Ishikawa (cell line): ENCODE results near the gene DLST.

ENCODE experiments used
- CEBPB ChIP-seq: IDR thresholded peaks from 2 replicates; pipeline ENCODE4 v1.6.1; 2012
- CREB1 ChIP-seq: IDR thresholded peaks from 2 replicates; pipeline ENCODE4 v1.6.1; 2012; ENCODE audit warnings: low read depth
- EGR1 ChIP-seq: IDR thresholded peaks from 2 replicates; pipeline ENCODE4 v1.6.1; 2012
- EP300 ChIP-seq: IDR thresholded peaks from 2 replicates; pipeline ENCODE4 v1.6.1; 2012; ENCODE audit warnings: borderline replicate concordance
- FOXM1 ChIP-seq: IDR thresholded peaks from 2 replicates; pipeline ENCODE4 v1.6.1; 2012; ENCODE audit warnings: low read depth, borderline replicate concordance
- MAX ChIP-seq: IDR thresholded peaks from 2 replicates; pipeline ENCODE4 v1.6.1; 2012
- NFIC ChIP-seq: IDR thresholded peaks from 2 replicates; pipeline ENCODE4 v1.6.1; 2012
- RAD21 ChIP-seq: IDR thresholded peaks from 2 replicates; pipeline ENCODE4 v1.6.1; 2012; ENCODE audit warnings: low read depth
- TAF1 ChIP-seq: IDR thresholded peaks from 2 replicates; pipeline ENCODE4 v1.6.1; 2012; ENCODE audit warnings: low read depth, mild to moderate bottlenecking
- TCF12 ChIP-seq: IDR thresholded peaks from 2 replicates; pipeline ENCODE4 v1.6.1; 2012; ENCODE audit warnings: low read depth
- TEAD4 ChIP-seq: IDR thresholded peaks from 2 replicates; pipeline ENCODE4 v1.6.1; 2012
- YY1 ChIP-seq: IDR thresholded peaks from 2 replicates; pipeline ENCODE4 v1.6.1; 2012; ENCODE audit warnings: low read depth
- ZBTB7A ChIP-seq: IDR thresholded peaks from 2 replicates; pipeline ENCODE4 v1.6.1; 2012; ENCODE audit warnings: low read depth
- TF ChIP-seq, protein P1 (sequence below): IDR thresholded peaks from 2 replicates; pipeline ENCODE4 v1.6.1; 2012; ENCODE audit warnings: low read depth, mild to moderate bottlenecking
- TF ChIP-seq, protein P2 (sequence below): IDR thresholded peaks from 2 replicates; pipeline ENCODE4 v1.6.1; 2012

Gene DLST

GRCh38 chr14:74919421-74920165, 37.9 kb downstream of the DLST start:
- TF ChIP-seq FOXM1 = no peak
- TF ChIP-seq ZBTB7A = no peak
- TF ChIP-seq TEAD4 = no peak
- no peak for TF ChIP-seq CEBPB
- no peak for TF ChIP-seq TAF1
- no peak for TF ChIP-seq YY1
- no peak for TF ChIP-seq TCF12
- no peak for TF ChIP-seq EP300
- no peak for TF ChIP-seq EGR1
- no peak for TF ChIP-seq CREB1
- TF ChIP-seq, protein P1, sequence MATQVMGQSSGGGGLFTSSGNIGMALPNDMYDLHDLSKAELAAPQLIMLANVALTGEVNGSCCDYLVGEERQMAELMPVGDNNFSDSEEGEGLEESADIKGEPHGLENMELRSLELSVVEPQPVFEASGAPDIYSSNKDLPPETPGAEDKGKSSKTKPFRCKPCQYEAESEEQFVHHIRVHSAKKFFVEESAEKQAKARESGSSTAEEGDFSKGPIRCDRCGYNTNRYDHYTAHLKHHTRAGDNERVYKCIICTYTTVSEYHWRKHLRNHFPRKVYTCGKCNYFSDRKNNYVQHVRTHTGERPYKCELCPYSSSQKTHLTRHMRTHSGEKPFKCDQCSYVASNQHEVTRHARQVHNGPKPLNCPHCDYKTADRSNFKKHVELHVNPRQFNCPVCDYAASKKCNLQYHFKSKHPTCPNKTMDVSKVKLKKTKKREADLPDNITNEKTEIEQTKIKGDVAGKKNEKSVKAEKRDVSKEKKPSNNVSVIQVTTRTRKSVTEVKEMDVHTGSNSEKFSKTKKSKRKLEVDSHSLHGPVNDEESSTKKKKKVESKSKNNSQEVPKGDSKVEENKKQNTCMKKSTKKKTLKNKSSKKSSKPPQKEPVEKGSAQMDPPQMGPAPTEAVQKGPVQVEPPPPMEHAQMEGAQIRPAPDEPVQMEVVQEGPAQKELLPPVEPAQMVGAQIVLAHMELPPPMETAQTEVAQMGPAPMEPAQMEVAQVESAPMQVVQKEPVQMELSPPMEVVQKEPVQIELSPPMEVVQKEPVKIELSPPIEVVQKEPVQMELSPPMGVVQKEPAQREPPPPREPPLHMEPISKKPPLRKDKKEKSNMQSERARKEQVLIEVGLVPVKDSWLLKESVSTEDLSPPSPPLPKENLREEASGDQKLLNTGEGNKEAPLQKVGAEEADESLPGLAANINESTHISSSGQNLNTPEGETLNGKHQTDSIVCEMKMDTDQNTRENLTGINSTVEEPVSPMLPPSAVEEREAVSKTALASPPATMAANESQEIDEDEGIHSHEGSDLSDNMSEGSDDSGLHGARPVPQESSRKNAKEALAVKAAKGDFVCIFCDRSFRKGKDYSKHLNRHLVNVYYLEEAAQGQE = no peak
- no peak for TF ChIP-seq NFIC
- no peak for TF ChIP-seq RAD21
- TF ChIP-seq, protein P2, sequence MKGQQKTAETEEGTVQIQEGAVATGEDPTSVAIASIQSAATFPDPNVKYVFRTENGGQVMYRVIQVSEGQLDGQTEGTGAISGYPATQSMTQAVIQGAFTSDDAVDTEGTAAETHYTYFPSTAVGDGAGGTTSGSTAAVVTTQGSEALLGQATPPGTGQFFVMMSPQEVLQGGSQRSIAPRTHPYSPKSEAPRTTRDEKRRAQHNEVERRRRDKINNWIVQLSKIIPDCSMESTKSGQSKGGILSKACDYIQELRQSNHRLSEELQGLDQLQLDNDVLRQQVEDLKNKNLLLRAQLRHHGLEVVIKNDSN = no peak
- no peak for TF ChIP-seq MAX

- TF ChIP-seq TAF1 = no peak
- no peak for TF ChIP-seq NFIC
- no peak for TF ChIP-seq EP300
- TF ChIP-seq TCF12 = no peak
- TF ChIP-seq ZBTB7A = no peak
- no peak for TF ChIP-seq FOXM1
- TF ChIP-seq MAX = no peak
- no peak for TF ChIP-seq YY1
- no peak for TF ChIP-seq EGR1
- TF ChIP-seq RAD21 = no peak
- no peak for TF ChIP-seq CREB1
- no peak for TF ChIP-seq TEAD4
- TF ChIP-seq, protein P1 = no peak
- TF ChIP-seq CEBPB = no peak
- TF ChIP-seq, protein P2 = no peak
Observed at GRCh38 chr14:74920281-74920680, 38.6 kb downstream of the DLST start.

DNA sequence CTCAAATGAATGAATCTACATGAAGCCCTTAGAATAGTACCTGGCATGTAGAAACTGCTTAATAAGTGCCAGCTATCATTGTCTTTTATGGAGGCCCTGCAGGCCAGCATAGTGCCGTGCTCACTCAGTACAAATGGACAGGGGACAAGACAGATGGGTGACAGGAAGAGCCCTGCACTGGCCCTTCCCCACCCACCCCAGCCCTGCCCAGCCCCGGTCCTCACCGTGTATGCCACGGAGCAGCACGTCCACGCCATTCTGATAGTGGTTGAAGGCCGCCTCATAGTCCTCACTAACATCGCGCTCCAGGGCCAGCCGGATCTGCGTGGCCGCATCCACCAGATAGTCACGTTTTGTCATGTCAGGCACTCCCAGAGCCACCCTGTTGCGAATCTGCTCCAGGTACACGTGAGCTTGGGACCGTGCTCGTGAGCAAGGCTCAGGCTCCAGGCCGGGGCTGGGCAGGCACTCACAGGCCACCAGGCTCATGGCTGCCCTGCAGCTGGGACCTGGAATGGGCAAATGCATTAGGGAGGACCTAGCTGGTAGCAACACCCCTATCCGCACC, 39.4 kb downstream of the DLST start:
- no peak for TF ChIP-seq TEAD4
- TF ChIP-seq, protein P2 = no peak
- TF ChIP-seq FOXM1 = no peak
- no peak for TF ChIP-seq TCF12
- TF ChIP-seq YY1 = no peak
- TF ChIP-seq TAF1 = no peak
- no peak for TF ChIP-seq EGR1
- TF ChIP-seq, protein P1 = no peak
- TF ChIP-seq CREB1 = no peak
- TF ChIP-seq ZBTB7A = no peak
- TF ChIP-seq EP300 = no peak
- no peak for TF ChIP-seq MAX
- TF ChIP-seq CEBPB = no peak
- TF ChIP-seq NFIC = no peak
